T-helper 2 cell (primary cell): ENCODE measurements around the gene MARCHF5.
A peak's percentile ranks its signal among the peaks of the same experiment; 100 is the strongest.

Source experiments
- DNase-seq, 5 experiments: peaks; one replicate each; pipeline versions ENCODE4 v3.0.0 to v3.0.0-alpha.2; 2012 to 2022
- total RNA-seq, 2 donors: gene quantifications; one replicate each; lab custom pipeline; 2026; lab: John Stamatoyannopoulos, UW

The MARCHF5 gene
- total RNA-seq = 29.0 to 48.3 reads per million in 2 donors

- DNase-seq = peak; percentile 80 to 94 (median 88)
Observed at GRCh38 chr10:92290837-92291615, at the start of gene MARCHF5, which contains the start of gene CPEB3. TSS of gene MARCHF5 (plus strand) at chr10:92291167. CDS start at chr10:92291495, 328 bp downstream. TSS of gene CPEB3 (minus strand) at chr10:92291078. CDS start at chr10:92240350, 50,728 bp downstream.

GRCh38 chr10:92241501-92241900 lies 49.5 kb upstream of the MARCHF5 start:
- no peak for DNase-seq

- DNase-seq = no peak
Observed at GRCh38 chr10:92242380-92242779, 48.6 kb upstream of the MARCHF5 start.

DNA sequence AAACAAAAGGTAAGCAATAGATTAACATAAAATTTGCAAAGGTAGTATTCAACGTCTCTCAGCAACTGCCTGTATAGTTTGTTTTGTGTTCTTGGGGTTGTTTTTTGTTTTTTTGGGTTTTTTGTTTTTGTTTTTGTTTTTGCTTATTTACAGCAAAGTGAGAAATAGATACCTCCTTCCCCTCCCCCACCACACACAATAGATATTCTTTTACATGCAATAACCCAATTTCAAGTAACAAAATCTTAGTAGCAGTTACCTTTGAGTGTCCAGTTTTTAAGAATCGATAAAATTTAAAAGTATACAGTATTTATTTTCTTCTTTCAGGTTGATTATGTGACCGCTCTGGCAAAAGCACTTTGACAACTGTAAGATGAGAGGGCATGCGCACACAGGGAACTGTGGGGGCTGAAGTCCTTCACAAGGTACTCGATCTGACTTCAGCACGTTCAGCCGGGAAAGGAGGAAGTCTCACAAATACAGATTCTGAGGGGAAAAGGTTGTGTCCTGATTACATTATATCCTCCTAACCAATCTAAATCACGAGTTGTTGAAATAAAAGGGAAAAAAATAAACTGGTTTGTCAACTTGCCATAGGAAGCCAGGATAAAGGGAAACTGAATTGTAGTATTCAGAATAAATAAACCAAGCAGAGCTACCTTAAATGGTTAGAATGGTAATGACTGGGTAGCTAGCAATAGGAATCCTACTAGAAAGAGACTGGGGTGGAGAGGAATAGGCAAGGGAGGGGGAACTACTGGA lies 47.9 kb upstream of the MARCHF5 start:
- peak in 4 of 5 experiments; percentile 3 to 48 (median 8) for DNase-seq

DNA sequence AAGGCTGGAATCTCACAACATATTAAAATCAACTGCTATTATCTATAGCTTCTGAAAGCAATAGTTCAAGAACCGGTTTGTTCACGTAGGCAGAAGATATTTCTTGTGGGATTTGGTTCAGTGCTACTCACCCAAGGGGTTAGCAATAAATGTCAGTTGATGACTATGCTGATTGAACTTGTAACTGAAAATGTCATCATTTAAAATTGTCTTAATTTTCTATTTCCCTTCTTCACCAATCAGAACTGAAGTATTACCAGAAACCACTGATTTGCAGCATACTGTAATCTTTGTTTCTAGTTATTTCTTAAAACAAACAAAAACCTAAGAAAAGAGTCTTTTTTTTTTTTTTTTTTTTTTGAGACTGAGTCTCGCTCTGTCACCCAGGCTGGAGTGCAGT lies 46.2 kb upstream of the MARCHF5 start:
- DNase-seq = no peak

DNA sequence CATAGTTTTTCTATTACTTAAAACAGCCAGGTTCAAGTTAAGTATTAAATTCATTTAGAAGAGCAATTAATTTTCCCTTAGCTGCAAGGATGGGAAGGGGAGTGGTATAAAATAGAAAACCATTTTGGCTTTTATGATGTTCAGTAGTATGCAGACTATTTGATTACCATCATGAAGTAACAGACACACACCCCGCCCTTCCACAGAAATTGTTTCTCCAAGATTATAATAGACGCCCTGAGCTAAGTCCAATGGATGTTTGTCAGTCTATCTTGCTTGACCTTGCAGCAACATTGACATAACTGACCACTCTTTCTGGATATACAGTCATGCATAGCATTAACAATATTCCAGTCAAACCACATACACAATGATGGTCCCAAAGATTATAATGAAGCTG lies 42.4 kb upstream of the MARCHF5 start:
- no peak for DNase-seq

DNA sequence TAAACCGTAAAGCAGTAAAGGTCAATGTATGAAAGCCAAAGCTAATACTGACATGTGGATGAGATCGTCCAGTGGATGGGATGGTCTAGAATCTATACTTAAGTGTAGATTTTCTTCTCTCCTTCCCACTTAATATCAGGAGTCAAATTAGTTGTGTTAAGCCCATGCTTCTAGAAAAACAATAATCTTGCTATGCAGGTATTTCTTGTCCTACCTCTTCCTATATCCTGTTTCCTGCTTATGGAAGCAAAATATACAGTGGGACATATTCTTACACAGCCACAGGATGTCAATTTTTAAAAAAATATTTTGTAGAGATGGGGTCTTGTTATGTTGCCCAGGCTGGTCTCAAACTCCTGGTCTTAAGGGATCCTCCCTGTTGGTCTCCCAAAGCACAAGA lies 27.6 kb upstream of the MARCHF5 start:
- DNase-seq = no peak

- no peak for DNase-seq
Observed at GRCh38 chr10:92264249-92264648, 26.7 kb upstream of the MARCHF5 start.

- DNase-seq = peak in 1 of 5 experiments; percentile 51
Observed at GRCh38 chr10:92265687-92266258, 25.2 kb upstream of the MARCHF5 start.

GRCh38 chr10:92267343-92267742 lies 23.6 kb upstream of the MARCHF5 start:
- DNase-seq = peak in 1 of 5 experiments; percentile 11

- no peak for DNase-seq
Observed at GRCh38 chr10:92268748-92269147, 22.2 kb upstream of the MARCHF5 start.

GRCh38 chr10:92274071-92274470 lies 16.9 kb upstream of the MARCHF5 start:
- DNase-seq = no peak

GRCh38 chr10:92278996-92279696 lies 11.8 kb upstream of the MARCHF5 start:
- DNase-seq = no peak

DNA sequence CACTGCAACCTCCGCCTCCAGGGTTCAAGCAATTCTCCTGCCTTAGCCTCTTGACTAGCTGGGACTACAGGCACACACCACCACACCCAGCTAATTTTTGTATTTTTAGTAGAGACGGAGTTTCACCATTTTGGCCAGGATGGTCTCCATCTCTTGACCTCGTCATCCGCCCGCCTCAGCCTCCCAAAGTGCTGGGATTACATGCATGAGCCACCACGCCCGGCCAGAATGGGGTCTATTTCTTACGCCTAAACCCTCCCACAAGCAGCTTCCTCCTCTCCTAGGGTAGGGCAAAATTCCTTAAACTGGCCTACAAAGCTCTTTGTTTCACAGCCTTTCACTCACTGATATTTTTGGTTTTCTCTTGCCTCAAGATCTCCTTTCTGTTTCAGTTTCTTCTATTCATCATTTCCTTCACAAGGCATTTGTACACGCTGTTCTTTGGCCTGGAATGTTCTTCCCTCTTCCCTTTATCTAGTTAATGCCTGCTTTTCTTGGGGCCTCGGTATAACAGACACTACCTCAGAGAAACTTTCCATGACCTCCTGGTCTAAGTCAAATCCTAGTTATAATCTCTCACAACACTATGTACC lies 6.8 kb upstream of the MARCHF5 start:
- DNase-seq = no peak

DNA sequence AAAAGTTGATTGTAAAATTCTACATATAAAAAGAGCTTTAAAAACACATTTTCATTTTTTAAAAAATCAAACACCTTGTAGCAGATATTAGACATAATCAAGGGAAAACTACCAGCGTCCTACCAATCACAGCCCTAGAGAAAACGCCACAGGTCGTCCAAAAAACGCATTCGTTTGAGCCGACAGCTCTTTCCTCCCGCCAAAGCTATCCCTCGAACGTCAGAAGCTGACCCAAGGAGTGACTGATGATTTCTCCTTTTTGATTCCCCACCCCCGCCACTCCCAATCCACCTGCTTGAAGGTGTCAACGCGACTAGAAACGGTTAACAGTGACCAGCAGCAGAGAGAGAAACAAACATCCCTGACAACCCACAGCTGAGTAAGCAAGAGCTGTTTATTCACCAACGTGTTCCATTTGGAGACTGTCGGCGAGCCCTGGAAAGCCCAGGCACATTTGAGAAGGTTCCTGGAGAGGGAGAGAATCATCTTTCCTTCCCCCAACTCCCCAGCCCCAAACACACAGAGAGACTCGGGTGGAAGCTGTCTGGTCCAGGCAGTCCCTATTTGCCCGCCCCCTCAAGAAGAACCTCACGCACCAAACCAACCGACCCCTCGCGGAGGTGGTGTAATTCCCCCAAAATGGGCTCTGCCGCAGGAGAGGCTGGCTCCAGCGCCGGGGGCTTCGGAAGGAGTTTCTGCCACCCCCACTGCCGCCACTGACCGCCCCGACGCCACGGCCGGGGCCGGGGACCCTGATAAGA lies 711 bp upstream of the MARCHF5 start:
- peak in 4 of 5 experiments; percentile 8 to 27 (median 18) for DNase-seq

DNA sequence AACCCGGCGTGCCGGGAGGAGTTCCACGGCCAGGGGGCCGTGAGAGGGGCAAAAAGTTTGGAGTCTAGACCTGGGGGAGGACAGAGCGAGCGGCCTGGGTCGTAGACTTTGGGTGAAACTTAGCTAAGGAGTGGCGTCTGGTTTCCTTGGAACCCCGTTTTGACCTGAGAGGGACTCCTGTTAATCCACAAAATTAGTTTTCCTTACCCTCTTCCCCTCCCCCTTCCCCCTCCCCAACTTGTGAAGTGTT lies 574 bp downstream of the MARCHF5 start:
- no peak for DNase-seq

GRCh38 chr10:92291921-92292845 lies 1.2 kb downstream of the MARCHF5 start:
- peak in 2 of 5 experiments; percentile 6 to 72 for DNase-seq

DNA sequence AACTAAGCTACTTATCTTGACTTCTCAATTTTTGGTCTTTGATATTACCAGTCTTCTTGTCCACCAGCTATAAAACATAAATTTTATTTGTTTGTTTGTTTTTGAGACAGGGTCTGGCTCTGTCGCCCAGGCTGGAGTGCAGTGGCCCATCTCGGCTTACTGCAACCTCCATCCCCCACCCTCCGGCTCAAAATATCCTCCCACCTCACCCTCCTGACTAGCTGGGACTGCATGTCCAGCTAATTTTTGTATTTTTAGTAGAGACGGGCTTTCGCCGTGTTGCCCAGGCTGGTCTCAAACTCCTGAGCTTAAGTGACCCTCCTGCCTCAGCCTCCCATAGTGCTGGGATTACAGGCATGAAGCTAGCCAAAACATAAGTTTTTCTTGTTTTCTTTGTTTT lies 7.5 kb downstream of the MARCHF5 start:
- no peak for DNase-seq

DNA sequence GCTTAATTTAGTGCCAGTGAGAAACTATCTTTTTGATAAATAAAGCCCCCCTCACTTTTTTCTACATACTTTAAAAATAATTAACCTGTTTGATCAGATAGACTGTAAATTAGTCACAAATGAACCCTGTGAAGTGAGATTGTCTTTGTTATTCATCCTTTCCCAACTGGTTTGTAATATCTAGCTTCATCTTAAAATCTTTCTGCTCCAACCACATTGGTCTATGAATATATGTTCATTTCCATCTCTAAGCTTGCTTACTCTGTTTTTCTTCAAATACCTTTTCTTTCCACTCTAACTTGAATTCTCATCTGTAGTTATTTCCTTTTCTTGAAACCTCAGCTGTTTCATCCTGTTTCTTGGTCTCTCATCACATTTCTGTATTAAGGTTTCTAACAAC lies 12.1 kb downstream of the MARCHF5 start:
- DNase-seq = peak in 1 of 5 experiments; percentile 11

DNA sequence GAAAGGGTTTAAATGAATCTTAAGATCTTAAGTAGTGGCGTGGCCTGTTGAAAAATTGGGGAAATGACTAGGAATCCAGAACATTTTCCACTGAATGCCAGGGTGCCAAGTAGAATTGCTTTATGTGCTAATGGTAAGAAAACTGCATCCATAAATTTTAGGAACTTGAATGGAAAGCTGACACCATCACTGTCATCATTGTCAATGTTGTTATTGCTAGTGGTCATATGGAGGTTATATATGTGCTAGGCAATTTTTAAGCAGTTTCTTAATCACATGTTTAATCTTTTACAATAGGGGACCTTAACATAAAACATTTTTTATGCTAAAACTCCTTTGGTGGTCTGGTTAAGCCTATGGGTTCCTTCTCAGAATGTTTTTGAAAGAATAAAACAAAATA lies 13.1 kb downstream of the MARCHF5 start:
- no peak for DNase-seq
